OCI-LY7 (cell line): Measurements from ENCODE around the gene MED27. TPM values are rescaled to one million over a fixed set of nuclear protein-coding genes. Genes with fewer than 3 reads are reported as not detected.

Source experiments
- BruUV-seq: library from RNA; stranded (reverse); fragments of 400-500 nt; replicated peaks from 2 replicates; lab custom pipeline; 2021; lab: Mats Ljungman, UMichigan
- CTCF ChIA-PET: fragments of 300-600 bp; sonication (Branson Sonifier 250); formaldehyde crosslinking; loops from one replicate; lab custom pipeline; 2022; ENCODE audit warnings: antibody characterized with exemption; ENCODE audit not compliant: unreplicated experiment; lab: Charles Lee
- POLR2A ChIA-PET: fragments of 300-600 bp; sonication (Branson Sonifier 250); formaldehyde crosslinking; loops from one replicate; lab custom pipeline; 2022; ENCODE audit warnings: antibody characterized with exemption; lab: Charles Lee
- DNase-seq: peaks from one replicate; pipeline ENCODE4 v3.0.0-alpha.2; 2015; ENCODE audit warnings: low spot score
- H2AFZ ChIP-seq: fragments of 200-600 bp; sonication (generic), shearing (Covaris generic); 2 replicates; pipeline ENCODE4 v1.6.1; 2014; ENCODE audit warnings: mild to moderate bottlenecking, antibody characterized with exemption, low read length, moderate library complexity
- H3K27ac ChIP-seq: fragments of 200-600 bp; sonication (generic); 2 replicates; pipeline ENCODE4 v1.5.1; 2014; ENCODE audit warnings: mixed run types, low read depth, mild to moderate bottlenecking, moderate library complexity, low read length, inconsistent platforms; ENCODE audit not compliant: poor library complexity, severe bottlenecking
- H3K36me3 ChIP-seq: fragments of 200-600 bp; sonication (generic); 2 replicates; pipeline ENCODE4 v1.6.1; 2014; ENCODE audit warnings: mild to moderate bottlenecking, antibody characterized with exemption, low read length, moderate library complexity, mixed read lengths; ENCODE audit not compliant: insufficient read depth
- H3K4me1 ChIP-seq: fragments of 200-600 bp; sonication (generic); 2 replicates; pipeline ENCODE4 v1.5.1; 2014; ENCODE audit warnings: mild to moderate bottlenecking, low read length; ENCODE audit not compliant: insufficient read depth, poor library complexity, severe bottlenecking
- H3K4me2 ChIP-seq: fragments of 200-600 bp; sonication (generic); 2 replicates; pipeline ENCODE4 v1.6.1; 2014; ENCODE audit warnings: mild to moderate bottlenecking, low read length
- H3K4me3 ChIP-seq: fragments of 200-600 bp; sonication (generic); 2 replicates; pipeline ENCODE4 v1.5.1; 2014; ENCODE audit warnings: mild to moderate bottlenecking, low read depth, low read length; ENCODE audit not compliant: poor library complexity, severe bottlenecking
- H3K79me2 ChIP-seq: fragments of 200-600 bp; sonication (generic); 2 replicates; pipeline ENCODE4 v1.6.1; 2016; ENCODE audit warnings: low read depth, mild to moderate bottlenecking, low read length, moderate library complexity, mixed read lengths; ENCODE audit not compliant: insufficient read depth
- H3K9me2 ChIP-seq: fragments of 200-600 bp; sonication (generic); 2 replicates; pipeline ENCODE4 v1.6.1; 2016; ENCODE audit warnings: mild to moderate bottlenecking, low read length, mixed read lengths; ENCODE audit not compliant: insufficient read depth
- H3K9me3 ChIP-seq: fragments of 200-600 bp; sonication (generic); 2 replicates; pipeline ENCODE4 v1.6.1; 2014; ENCODE audit warnings: mild to moderate bottlenecking, mixed run types, low read length, mixed read lengths
- H4K20me1 ChIP-seq: fragments of 200-600 bp; sonication (generic); 2 replicates; pipeline ENCODE4 v1.6.1; 2014; ENCODE audit warnings: mild to moderate bottlenecking, antibody characterized with exemption, low read length, moderate library complexity, mixed read lengths; ENCODE audit not compliant: insufficient read depth
- EZH2phosphoT487 ChIP-seq: fragments of 200-600 bp; sonication (generic); IDR thresholded peaks from 2 replicates; pipeline ENCODE4 v1.6.1; 2018; ENCODE audit warnings: low read depth, borderline replicate concordance, mild to moderate bottlenecking, mixed run types, antibody characterized with exemption, low read length, moderate library complexity, mixed read lengths
- intact Hi-C: fragments of 100-400 bp; cut with micrococcal nuclease; formaldehyde crosslinking; loops from one replicate; pipeline ENCODE4 v1.10.0; 2022; ENCODE audit not compliant: unreplicated experiment
- total RNA-seq, 2 experiments: library from RNA; depleted of rRNA in 1 of 2; stranded (reverse); fragments of >200 nt in 1 of 2; shearing (Covaris generic) in 1 of 2; gene quantifications; 2 replicates each; pipeline ENCODE4 v1.2.3, GENCODE V29; 2014 to 2022
- TF ChIP-seq, protein P1 (sequence below): fragments of 200-600 bp; sonication (generic); conservative IDR thresholded peaks from 2 replicates; pipeline ENCODE4 v1.5.1; 2014; ENCODE audit warnings: mild to moderate bottlenecking, antibody characterized with exemption, low read length, moderate library complexity, mixed read lengths

Gene MED27
- total RNA-seq, 2 experiments from 2014 or later: 23.1 to 32.6 TPM

DNA sequence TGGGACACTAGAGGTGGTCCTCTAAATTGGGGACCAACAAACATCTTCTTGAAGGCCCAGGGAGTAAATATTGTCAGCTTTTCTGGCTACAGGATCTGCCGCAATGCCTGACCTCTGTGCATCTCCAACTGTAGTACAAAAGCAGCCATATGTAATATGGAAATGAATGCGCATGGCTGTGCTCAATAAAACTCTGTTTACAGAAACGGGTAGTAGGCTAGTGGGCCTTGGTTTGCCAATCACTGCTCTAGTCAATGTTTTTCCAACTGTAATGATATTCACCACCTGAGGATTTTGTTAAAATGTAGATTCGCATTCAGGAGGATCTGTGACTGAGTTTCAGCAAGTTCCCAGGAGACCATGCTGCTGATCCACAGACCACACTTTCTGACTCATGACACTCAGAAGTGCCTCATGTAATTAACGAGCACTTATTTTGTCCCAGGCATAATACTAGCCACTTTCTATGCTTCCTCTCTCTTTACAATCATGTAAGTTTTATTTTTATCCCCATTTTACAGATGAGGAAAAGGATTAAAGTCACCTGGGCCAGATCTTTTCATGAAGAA lies 96.9 kb downstream of the MED27 start:
- no peaks in the 10 kb centered on the region for H4K20me1 ChIP-seq
- no peak for DNase-seq
- no peaks in the 10 kb centered on the region for H3K79me2 ChIP-seq
- BruUV-seq: no TSS peak
- H3K4me3 ChIP-seq: no peak overlapping the region
- CTCF ChIA-PET: no interaction called here
- H3K27ac ChIP-seq: no peak overlapping the region
- no peak overlapping the region for H3K4me2 ChIP-seq
- no peaks in the 10 kb centered on the region for H3K9me3 ChIP-seq
- intact Hi-C loops: no loop called here
- H3K4me1 ChIP-seq: no peaks in the 10 kb centered on the region
- no peaks in the 10 kb centered on the region for H3K36me3 ChIP-seq
- POLR2A ChIA-PET: interaction anchor here (1.0 kb wide), 1 partner anchor 101 kb away, joined by 3 read pairs; no protein-coding TSS in a partner anchor
- no peak overlapping the region for H2AFZ ChIP-seq
- no peak for TF ChIP-seq EZH2phosphoT487
- TF ChIP-seq, protein P1, sequence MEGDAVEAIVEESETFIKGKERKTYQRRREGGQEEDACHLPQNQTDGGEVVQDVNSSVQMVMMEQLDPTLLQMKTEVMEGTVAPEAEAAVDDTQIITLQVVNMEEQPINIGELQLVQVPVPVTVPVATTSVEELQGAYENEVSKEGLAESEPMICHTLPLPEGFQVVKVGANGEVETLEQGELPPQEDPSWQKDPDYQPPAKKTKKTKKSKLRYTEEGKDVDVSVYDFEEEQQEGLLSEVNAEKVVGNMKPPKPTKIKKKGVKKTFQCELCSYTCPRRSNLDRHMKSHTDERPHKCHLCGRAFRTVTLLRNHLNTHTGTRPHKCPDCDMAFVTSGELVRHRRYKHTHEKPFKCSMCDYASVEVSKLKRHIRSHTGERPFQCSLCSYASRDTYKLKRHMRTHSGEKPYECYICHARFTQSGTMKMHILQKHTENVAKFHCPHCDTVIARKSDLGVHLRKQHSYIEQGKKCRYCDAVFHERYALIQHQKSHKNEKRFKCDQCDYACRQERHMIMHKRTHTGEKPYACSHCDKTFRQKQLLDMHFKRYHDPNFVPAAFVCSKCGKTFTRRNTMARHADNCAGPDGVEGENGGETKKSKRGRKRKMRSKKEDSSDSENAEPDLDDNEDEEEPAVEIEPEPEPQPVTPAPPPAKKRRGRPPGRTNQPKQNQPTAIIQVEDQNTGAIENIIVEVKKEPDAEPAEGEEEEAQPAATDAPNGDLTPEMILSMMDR: no peak
- H3K9me2 ChIP-seq: no peaks in the 10 kb centered on the region

DNA sequence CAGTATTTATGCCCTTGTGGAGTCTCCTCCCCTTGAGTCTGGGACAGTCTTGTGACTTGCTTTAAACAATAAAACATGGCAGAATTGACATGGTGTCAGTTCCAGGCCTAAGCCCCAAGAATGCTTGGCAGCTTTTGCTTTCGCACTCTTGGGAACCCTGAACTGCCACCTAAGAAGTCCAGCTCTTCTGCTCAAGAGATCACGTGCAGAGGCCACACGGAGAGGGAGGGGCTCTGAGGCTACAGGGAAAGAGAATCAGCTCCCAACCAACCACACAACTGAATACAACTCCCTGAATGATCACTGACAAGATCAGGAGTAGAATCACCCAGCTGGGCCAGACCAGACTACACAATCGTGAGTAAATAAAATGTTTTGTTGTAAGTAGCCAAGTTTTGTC lies 97.6 kb downstream of the MED27 start:
- H2AFZ ChIP-seq: no peak overlapping the region
- H3K79me2 ChIP-seq: no peaks in the 10 kb centered on the region
- no TSS peak for BruUV-seq
- ChIA-PET CTCF (no interaction called here), POLR2A (interaction anchor here (1.0 kb wide), 1 partner anchor 102 kb away, joined by 3 read pairs; no protein-coding TSS in a partner anchor)
- no peaks in the 10 kb centered on the region for H3K9me2 ChIP-seq
- intact Hi-C loops: no loop called here
- H3K4me2 ChIP-seq: no peak overlapping the region
- no peaks in the 10 kb centered on the region for H3K36me3 ChIP-seq
- H3K27ac ChIP-seq: no peak overlapping the region
- H3K9me3 ChIP-seq: no peaks in the 10 kb centered on the region
- DNase-seq: no peak
- no peaks in the 10 kb centered on the region for H4K20me1 ChIP-seq
- TF ChIP-seq EZH2phosphoT487: no peak
- TF ChIP-seq, protein P1: no peak
- H3K4me1 ChIP-seq: no peaks in the 10 kb centered on the region
- no peak overlapping the region for H3K4me3 ChIP-seq

DNA sequence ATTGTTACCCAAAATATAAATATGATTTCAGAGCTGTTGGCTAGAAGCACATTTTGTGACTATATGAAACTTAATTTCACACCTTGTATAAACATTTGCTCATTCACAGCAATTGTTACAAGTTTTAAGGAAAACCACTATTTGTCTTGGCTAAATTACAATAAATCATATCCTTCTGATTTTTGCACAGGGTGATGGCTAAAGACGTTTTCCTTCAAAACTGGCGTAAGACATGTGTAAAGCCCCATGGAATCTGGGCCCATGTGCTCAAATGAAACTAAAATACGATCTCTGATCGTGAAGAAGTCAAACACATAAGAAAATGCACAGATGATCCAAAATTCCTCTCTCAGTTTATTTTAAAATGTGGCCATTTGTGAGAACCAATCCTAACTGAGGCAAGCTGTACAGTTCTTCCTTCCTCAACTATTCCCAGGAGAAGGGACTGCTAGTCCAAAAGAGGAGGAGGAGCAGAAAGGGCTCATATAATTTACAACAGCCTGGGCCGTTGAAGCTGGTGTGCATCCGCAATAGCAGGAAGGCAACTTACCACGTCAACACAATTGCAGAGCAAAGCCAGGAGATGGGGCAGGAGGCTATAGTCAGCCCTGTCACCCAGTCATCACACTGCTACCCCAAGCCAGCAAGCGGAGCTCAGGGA lies 98.4 kb downstream of the MED27 start:
- Histone ChIP-seq H3K4me1 (no peaks in the 10 kb centered on the region), H3K4me2 (no peak overlapping the region), H3K79me2 (no peaks in the 10 kb centered on the region), H3K27ac (no peak overlapping the region), H4K20me1 (no peaks in the 10 kb centered on the region), H3K4me3 (no peak overlapping the region), H3K9me2 (no peaks in the 10 kb centered on the region), H2AFZ (no peak overlapping the region), H3K36me3 (no peaks in the 10 kb centered on the region), H3K9me3 (no peaks in the 10 kb centered on the region)
- intact Hi-C loops: no loop called here
- BruUV-seq: no TSS peak
- ChIA-PET POLR2A (no interaction called here), CTCF (no interaction called here)
- DNase-seq: no peak
- TF ChIP-seq, protein P1: no peak
- no peak for TF ChIP-seq EZH2phosphoT487
